Measurements from ENCODE around the gene FAM120B.

- TF ChIP-seq CTCF (IDR thresholded peaks at IDR 0.05) (no peak), POLR2A (IDR thresholded peaks at IDR 0.05) (no peak)
Measured at GRCh38 chr6:170296746-170297575, 9.6 kb upstream of the FAM120B start.
